ENCODE measurements around the gene SAMMSON. TPM values are rescaled to one million over a fixed set of nuclear protein-coding genes. Genes with fewer than 3 reads are reported as not detected.

SAMMSON gene
- total and polyA plus RNA-seq, 2 of the 4 experiments (the other 2 are of a cell fraction): not detected

GRCh38 chr3:70028361-70028760, 28.8 kb downstream of the SAMMSON start:
- H3K36me3 ChIP-seq (ENCODE audit: control insufficient read depth, insufficient read depth, low read length): no peaks in the 10 kb centered on the region
- H3K79me1 ChIP-seq (ENCODE audit: low read depth in 1 of 2, low read length in 2 of 2): no peaks in the 10 kb centered on the region
- H3K56ac ChIP-seq (ENCODE audit: extremely low read depth, insufficient read depth, low read length): no peak overlapping the region
- H2AK5ac ChIP-seq (ENCODE audit: low read depth, low read length): no peak overlapping the region
- ChIA-PET CTCF (no interaction called here), POLR2A (ENCODE audit: unreplicated experiment) (no interaction called here)
- no peak overlapping the region for H4K5ac ChIP-seq (ENCODE audit: low read depth, low read length)
- no peak overlapping the region for H3K14ac ChIP-seq (replicated peaks; ENCODE audit: low read depth, low read length)
- H2AFZ ChIP-seq (replicated peaks; ENCODE audit: low read length, poor library complexity): no peak overlapping the region
- no peaks in the 10 kb centered on the region for H3K9me3 ChIP-seq (ENCODE audit: control insufficient read depth, insufficient read depth, low read length)
- no peaks in the 10 kb centered on the region for H3K4me1 ChIP-seq (ENCODE audit: control insufficient read depth, insufficient read depth, low read length)
- H3K9ac ChIP-seq (ENCODE audit: low read depth, low read length): no peak overlapping the region
- ATAC-seq (ENCODE audit: low read depth): no peak
- no peak overlapping the region for H2BK5ac ChIP-seq (ENCODE audit: low read depth, low read length, poor library complexity, severe bottlenecking)
- no peaks in the 10 kb centered on the region for H3K9me1 ChIP-seq (ENCODE audit: insufficient read depth, low read length)
- no peak overlapping the region for H4K91ac ChIP-seq (ENCODE audit: insufficient read depth, low read depth, low read length)
- H3K18ac ChIP-seq (ENCODE audit: low read depth, low read length): no peak overlapping the region
- in situ Hi-C loops (cut with MboI; ENCODE audit: low sequenced_read_pairs) (no loop called here), dilution Hi-C loops (cut with HindIII; ENCODE audit: low sequenced_read_pairs, unreplicated experiment) (no loop called here), intact Hi-C loops (cut with micrococcal nuclease) (no loop called here)
- BruUV-seq (replicated peaks): no TSS peak
- H3K27ac ChIP-seq (ENCODE audit: insufficient read depth, low read length): no peak overlapping the region
- TF ChIP-seq, protein P1, sequence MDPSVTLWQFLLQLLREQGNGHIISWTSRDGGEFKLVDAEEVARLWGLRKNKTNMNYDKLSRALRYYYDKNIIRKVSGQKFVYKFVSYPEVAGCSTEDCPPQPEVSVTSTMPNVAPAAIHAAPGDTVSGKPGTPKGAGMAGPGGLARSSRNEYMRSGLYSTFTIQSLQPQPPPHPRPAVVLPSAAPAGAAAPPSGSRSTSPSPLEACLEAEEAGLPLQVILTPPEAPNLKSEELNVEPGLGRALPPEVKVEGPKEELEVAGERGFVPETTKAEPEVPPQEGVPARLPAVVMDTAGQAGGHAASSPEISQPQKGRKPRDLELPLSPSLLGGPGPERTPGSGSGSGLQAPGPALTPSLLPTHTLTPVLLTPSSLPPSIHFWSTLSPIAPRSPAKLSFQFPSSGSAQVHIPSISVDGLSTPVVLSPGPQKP (IDR thresholded peaks at IDR 0.05; ENCODE audit: borderline replicate concordance, low read depth, low read length): no peak
- TF ChIP-seq RFX5 (IDR thresholded peaks at IDR 0.05; ENCODE audit: low read depth, low read length): no peak
- TF ChIP-seq, protein P2, sequence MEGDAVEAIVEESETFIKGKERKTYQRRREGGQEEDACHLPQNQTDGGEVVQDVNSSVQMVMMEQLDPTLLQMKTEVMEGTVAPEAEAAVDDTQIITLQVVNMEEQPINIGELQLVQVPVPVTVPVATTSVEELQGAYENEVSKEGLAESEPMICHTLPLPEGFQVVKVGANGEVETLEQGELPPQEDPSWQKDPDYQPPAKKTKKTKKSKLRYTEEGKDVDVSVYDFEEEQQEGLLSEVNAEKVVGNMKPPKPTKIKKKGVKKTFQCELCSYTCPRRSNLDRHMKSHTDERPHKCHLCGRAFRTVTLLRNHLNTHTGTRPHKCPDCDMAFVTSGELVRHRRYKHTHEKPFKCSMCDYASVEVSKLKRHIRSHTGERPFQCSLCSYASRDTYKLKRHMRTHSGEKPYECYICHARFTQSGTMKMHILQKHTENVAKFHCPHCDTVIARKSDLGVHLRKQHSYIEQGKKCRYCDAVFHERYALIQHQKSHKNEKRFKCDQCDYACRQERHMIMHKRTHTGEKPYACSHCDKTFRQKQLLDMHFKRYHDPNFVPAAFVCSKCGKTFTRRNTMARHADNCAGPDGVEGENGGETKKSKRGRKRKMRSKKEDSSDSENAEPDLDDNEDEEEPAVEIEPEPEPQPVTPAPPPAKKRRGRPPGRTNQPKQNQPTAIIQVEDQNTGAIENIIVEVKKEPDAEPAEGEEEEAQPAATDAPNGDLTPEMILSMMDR (conservative IDR thresholded peaks at IDR 0.05; ENCODE audit: low read depth, low read length): no peak
- no peak overlapping the region for H3K4ac ChIP-seq (ENCODE audit: low read depth, low read length)
- no peak overlapping the region for H2BK120ac ChIP-seq (ENCODE audit: low read depth, low read length)
- H4K8ac ChIP-seq (ENCODE audit: low read depth in 2 of 2, low read length in 2 of 2): no peak overlapping the region
- peaks cover 8% of the 10 kb centered on the region for H3K27me3 ChIP-seq (ENCODE audit: control insufficient read depth, insufficient read depth, low read length)
- DNase-seq: no peak
- H3K4me2 ChIP-seq (ENCODE audit: low read depth, low read length): no peak overlapping the region
- H3K23ac ChIP-seq (ENCODE audit: low read depth, low read length): no peak overlapping the region
- no peak overlapping the region for H3K4me3 ChIP-seq (ENCODE audit: insufficient read depth, low read depth, low read length)
- H2AK9ac ChIP-seq (replicated peaks; ENCODE audit: low read depth, low read length, poor library complexity): no peak overlapping the region
- H2BK20ac ChIP-seq (ENCODE audit: low read depth, low read length): no peak overlapping the region
- no peak overlapping the region for H2BK15ac ChIP-seq (ENCODE audit: low read depth, low read length)
- no peaks in the 10 kb centered on the region for H4K20me1 ChIP-seq (ENCODE audit: insufficient read depth, low read length)
